PC-9 (cell line): Measurements from ENCODE around the gene HCAR3. TPM values are rescaled to one million over a fixed set of nuclear protein-coding genes. Genes with fewer than 3 reads are reported as not detected.

Experiments used
- BruUV-seq: library from RNA; stranded (reverse); fragments of 400-500 nt; replicated peaks from 2 replicates; lab custom pipeline; 2021; lab: Mats Ljungman, UMichigan
- CTCF ChIA-PET: fragments of 300-600 bp; sonication (Branson Sonifier 250); formaldehyde crosslinking; loops from one replicate; lab custom pipeline; 2022; ENCODE audit warnings: antibody characterized with exemption; lab: Charles Lee
- POLR2A ChIA-PET: fragments of 300-600 bp; sonication (Branson Sonifier 250); formaldehyde crosslinking; loops from one replicate; lab custom pipeline; 2022; ENCODE audit warnings: antibody characterized with exemption; ENCODE audit not compliant: unreplicated experiment; lab: Charles Lee
- DNase-seq, 2 experiments: peaks; one replicate each; pipeline versions ENCODE4 v3.0.0 to v3.0.0-alpha.2; 2015 to 2022; ENCODE audit warnings: mixed read lengths in 1 of 2
- H2AFZ ChIP-seq: fragments of 200-600 bp; sonication (generic); 2 replicates; pipeline ENCODE4 v1.8.1; 2017; ENCODE audit warnings: antibody characterized with exemption
- H3F3A ChIP-seq: fragments of 200-600 bp; sonication (generic); 2 replicates; pipeline ENCODE4 v1.8.1; 2017; ENCODE audit warnings: antibody characterized with exemption, mild to moderate bottlenecking, low read depth; ENCODE audit not compliant: insufficient read depth
- H3K27ac ChIP-seq: fragments of 200-600 bp; sonication (generic); 2 replicates; pipeline ENCODE4 v1.6.1; 2016; ENCODE audit warnings: mixed run types
- H3K27me3 ChIP-seq: fragments of 200-600 bp; sonication (generic); 2 replicates; pipeline ENCODE4 v1.6.1; 2016; ENCODE audit warnings: low read depth, mixed run types; ENCODE audit not compliant: insufficient read depth
- H3K36me3 ChIP-seq: fragments of 200-600 bp; sonication (generic); 2 replicates; pipeline ENCODE4 v1.6.1; 2016; ENCODE audit warnings: low read depth, mixed run types
- H3K4me1 ChIP-seq: fragments of 200-600 bp; sonication (generic); replicated peaks from 2 replicates; pipeline ENCODE4 v1.6.1; 2016; ENCODE audit warnings: mixed run types; ENCODE audit not compliant: insufficient read depth
- H3K4me2 ChIP-seq: fragments of 200-600 bp; sonication (generic); 2 replicates; pipeline ENCODE4 v1.6.1; 2017; ENCODE audit warnings: mixed run types
- H3K4me3 ChIP-seq: fragments of 200-600 bp; sonication (generic); 2 replicates; pipeline ENCODE4 v1.6.1; 2016; ENCODE audit warnings: mixed run types
- H3K79me2 ChIP-seq: fragments of 200-600 bp; sonication (generic); 2 replicates; pipeline ENCODE4 v1.6.1; 2017; ENCODE audit warnings: low read depth, mixed run types
- H3K9me2 ChIP-seq: fragments of 200-600 bp; sonication (generic); 2 replicates; pipeline ENCODE4 v1.8.1; 2017; ENCODE audit warnings: mild to moderate bottlenecking; ENCODE audit not compliant: insufficient read depth
- H3K9me3 ChIP-seq: fragments of 200-600 bp; sonication (generic); 2 replicates; pipeline ENCODE4 v1.8.1; 2016; ENCODE audit warnings: low read depth; ENCODE audit not compliant: insufficient read depth
- H4K20me1 ChIP-seq: fragments of 200-600 bp; sonication (generic); 2 replicates; pipeline ENCODE4 v1.8.1; 2017; ENCODE audit not compliant: insufficient read depth
- EZH2 ChIP-seq: fragments of 200-600 bp; sonication (generic); IDR thresholded peaks from 2 replicates; pipeline ENCODE4 v1.8.0; 2017; ENCODE audit warnings: antibody characterized with exemption, low read depth
- intact Hi-C: fragments of 100-400 bp; cut with micrococcal nuclease; formaldehyde crosslinking; loops from one replicate; pipeline ENCODE4 v1.10.0; 2022; ENCODE audit not compliant: unreplicated experiment
- total RNA-seq: library from RNA; stranded (reverse); gene quantifications from 2 replicates; pipeline ENCODE4 v1.2.3, GENCODE V29; 2021
- TF ChIP-seq, protein P1 (sequence below): fragments of 200-600 bp; sonication (generic); conservative IDR thresholded peaks from 2 replicates; pipeline ENCODE4 v1.6.1; 2017; ENCODE audit warnings: mixed run types, antibody characterized with exemption, mild to moderate bottlenecking, moderate library complexity

HCAR3 gene
- total RNA-seq, 1 experiment from 2014 or later = 0.44 TPM

DNA sequence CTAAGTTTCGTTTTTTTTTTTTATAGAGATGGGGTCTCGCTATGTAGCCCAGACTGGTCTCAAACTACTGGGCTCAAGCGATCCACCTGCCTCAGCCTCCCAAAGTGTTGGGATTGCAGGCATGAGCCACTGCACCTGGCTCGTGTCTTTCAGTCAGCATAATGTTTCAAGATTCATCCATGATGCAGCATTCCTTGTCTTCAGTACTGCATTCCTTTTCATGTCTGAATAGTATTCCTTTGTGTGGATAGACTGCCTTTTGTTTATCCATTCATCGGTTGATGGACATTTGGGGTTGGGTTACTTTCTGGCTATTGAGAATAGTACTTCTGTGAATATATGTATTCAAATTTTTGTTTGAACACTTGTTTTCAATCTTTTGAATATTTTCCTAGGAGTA is 50.9 kb downstream of the HCAR3 start:
- Histone ChIP-seq H3K4me2 (no peak overlapping the region), H3K27me3 (no peaks in the 10 kb centered on the region), H3K79me2 (no peaks in the 10 kb centered on the region), H2AFZ (no peak overlapping the region), H3K4me1 (peaks cover 17% of the 10 kb centered on the region), H3K4me3 (no peak overlapping the region), H4K20me1 (no peaks in the 10 kb centered on the region), H3F3A (peaks cover 20% of the 10 kb centered on the region), H3K36me3 (no peaks in the 10 kb centered on the region), H3K9me2 (no peaks in the 10 kb centered on the region), H3K9me3 (no peaks in the 10 kb centered on the region), H3K27ac (no peak overlapping the region)
- ChIA-PET CTCF (no interaction called here), POLR2A (no interaction called here)
- TF ChIP-seq, protein P1, sequence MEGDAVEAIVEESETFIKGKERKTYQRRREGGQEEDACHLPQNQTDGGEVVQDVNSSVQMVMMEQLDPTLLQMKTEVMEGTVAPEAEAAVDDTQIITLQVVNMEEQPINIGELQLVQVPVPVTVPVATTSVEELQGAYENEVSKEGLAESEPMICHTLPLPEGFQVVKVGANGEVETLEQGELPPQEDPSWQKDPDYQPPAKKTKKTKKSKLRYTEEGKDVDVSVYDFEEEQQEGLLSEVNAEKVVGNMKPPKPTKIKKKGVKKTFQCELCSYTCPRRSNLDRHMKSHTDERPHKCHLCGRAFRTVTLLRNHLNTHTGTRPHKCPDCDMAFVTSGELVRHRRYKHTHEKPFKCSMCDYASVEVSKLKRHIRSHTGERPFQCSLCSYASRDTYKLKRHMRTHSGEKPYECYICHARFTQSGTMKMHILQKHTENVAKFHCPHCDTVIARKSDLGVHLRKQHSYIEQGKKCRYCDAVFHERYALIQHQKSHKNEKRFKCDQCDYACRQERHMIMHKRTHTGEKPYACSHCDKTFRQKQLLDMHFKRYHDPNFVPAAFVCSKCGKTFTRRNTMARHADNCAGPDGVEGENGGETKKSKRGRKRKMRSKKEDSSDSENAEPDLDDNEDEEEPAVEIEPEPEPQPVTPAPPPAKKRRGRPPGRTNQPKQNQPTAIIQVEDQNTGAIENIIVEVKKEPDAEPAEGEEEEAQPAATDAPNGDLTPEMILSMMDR = no peak
- no peak for TF ChIP-seq EZH2
- no peak for DNase-seq
- intact Hi-C loops = no loop called here
- no TSS peak for BruUV-seq

DNA sequence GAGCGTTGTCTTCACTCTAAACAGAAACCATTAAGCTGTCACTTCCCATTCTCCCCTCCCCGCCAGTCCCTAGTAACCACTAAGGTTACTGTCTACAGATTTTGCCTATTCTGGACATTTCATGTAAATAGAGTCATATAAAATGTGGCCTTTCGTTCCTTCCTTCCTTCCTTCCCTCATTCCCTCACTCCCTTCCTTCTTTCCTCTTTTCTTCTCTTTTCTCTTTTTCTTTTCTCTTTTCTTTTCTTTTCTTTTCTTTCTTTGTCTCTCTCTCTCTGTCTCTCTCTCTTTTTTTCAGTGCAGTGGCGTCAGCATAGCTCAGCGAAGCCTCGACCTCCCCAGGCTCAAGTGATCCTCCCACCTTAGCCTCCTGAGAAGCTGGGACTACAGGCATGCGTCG is 51.3 kb downstream of the HCAR3 start:
- H3K27ac ChIP-seq = no peak overlapping the region
- H3K9me3 ChIP-seq = no peaks in the 10 kb centered on the region
- TF ChIP-seq EZH2 = no peak
- TF ChIP-seq, protein P1 = no peak
- ChIA-PET CTCF (no interaction called here), POLR2A (no interaction called here)
- H3K9me2 ChIP-seq = no peaks in the 10 kb centered on the region
- H3K36me3 ChIP-seq = no peaks in the 10 kb centered on the region
- no peak for DNase-seq
- H3F3A ChIP-seq = peaks cover 18% of the 10 kb centered on the region
- no peak overlapping the region for H2AFZ ChIP-seq
- no TSS peak for BruUV-seq
- H3K4me1 ChIP-seq = peaks cover 17% of the 10 kb centered on the region
- H3K4me3 ChIP-seq = no peak overlapping the region
- H3K4me2 ChIP-seq = no peak overlapping the region
- H3K79me2 ChIP-seq = no peaks in the 10 kb centered on the region
- no peaks in the 10 kb centered on the region for H4K20me1 ChIP-seq
- H3K27me3 ChIP-seq = no peaks in the 10 kb centered on the region
- intact Hi-C loops = no loop called here

Other genes starting within 250 kb of the HCAR3 start
- 16.7 and 24.3 TPM in 2 replicates for gene ZCCHC8, start 215.9 kb downstream of the HCAR3 start, total RNA-seq
- 61.2 and 64.5 TPM in 2 replicates for gene RSRC2, start 189.9 kb downstream of the HCAR3 start, total RNA-seq
- gene KNTC1, start 189.6 kb downstream of the HCAR3 start, total RNA-seq = 63.0 and 67.7 TPM in 2 replicates
- gene HCAR2, start 13.5 kb downstream of the HCAR3 start, total RNA-seq = 2.0 and 2.6 TPM in 2 replicates
- gene HCAR1, start 14.0 kb upstream of the HCAR3 start, total RNA-seq = 4.2 and 5.2 TPM in 2 replicates
- 53.0 and 66.6 TPM in 2 replicates for gene DENR, start 36.0 kb upstream of the HCAR3 start, total RNA-seq
- 0.41 and 0.58 TPM in 2 replicates for gene CCDC62, start 57.8 kb upstream of the HCAR3 start, total RNA-seq
- gene HIP1R, start 118.6 kb upstream of the HCAR3 start, total RNA-seq = 33.1 and 47.4 TPM in 2 replicates
- 51.4 and 53.5 TPM in 2 replicates for gene VPS37B, start 179.3 kb upstream of the HCAR3 start, total RNA-seq
- gene ABCB9, start 249.7 kb upstream of the HCAR3 start, total RNA-seq = 11.4 and 13.0 TPM in 2 replicates